ENCODE measurements around the gene TCF4.

Gene TCF4

GRCh38 chr18:55354795-55355194 is 233.2 kb downstream of the TCF4 start:
- no peak overlapping the region for H3K4me3 ChIP-seq (ENCODE audit: control insufficient read depth, low read depth, low read length)
- peak; percentile 25 for DNase-seq (ENCODE audit: low read depth)
- TF ChIP-seq CTCF (conservative IDR thresholded peaks at IDR 0.05; ENCODE audit: control insufficient read depth, insufficient read depth, low read depth, low read length), result no peak

- no peak overlapping the region for H3K4me3 ChIP-seq (ENCODE audit: control insufficient read depth, low read depth, low read length)
- TF ChIP-seq CTCF (conservative IDR thresholded peaks at IDR 0.05; ENCODE audit: control insufficient read depth, insufficient read depth, low read depth, low read length), result no peak
- no peak for DNase-seq (ENCODE audit: low read depth)
These were observed 234.2 kb downstream of the TCF4 start for GRCh38 chr18:55353806-55354205.

GRCh38 chr18:55353391-55353790 is 234.6 kb downstream of the TCF4 start:
- DNase-seq (ENCODE audit: low read depth), result no peak
- H3K4me3 ChIP-seq (ENCODE audit: control insufficient read depth, low read depth, low read length), result no peak overlapping the region
- no peak for TF ChIP-seq CTCF (conservative IDR thresholded peaks at IDR 0.05; ENCODE audit: control insufficient read depth, insufficient read depth, low read depth, low read length)

DNA sequence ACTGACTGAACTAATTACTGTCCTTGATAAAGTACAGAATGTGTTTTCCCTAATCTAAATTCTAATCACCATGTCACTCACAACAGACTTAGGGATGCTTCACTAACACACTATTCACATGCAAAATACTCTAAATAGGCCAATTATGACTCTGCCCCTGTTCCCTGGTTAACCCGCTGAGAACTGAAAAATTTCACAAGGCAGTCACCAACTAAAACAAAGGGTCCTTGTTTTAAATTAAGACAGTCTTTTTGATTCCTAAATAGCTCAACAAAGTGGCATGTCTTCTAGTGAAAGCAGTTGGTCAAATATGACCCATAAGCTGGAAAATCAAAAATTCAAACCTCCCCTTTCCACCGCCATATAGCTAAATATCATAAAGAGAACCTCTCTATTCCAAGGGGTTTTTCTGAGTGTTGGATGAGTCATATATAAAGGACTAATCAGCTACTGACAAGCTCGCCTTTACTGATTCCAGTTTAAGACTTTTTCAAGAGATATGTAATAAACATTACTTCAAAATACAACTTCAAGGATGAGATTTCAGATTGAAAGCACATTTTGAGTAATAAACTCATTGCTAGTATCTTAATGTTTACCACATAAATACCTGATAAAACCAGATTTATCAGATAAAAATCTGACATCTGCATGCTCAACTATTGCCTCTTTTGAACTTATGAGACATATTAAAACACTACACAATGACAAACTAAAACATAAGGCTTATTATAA is 235.8 kb downstream of the TCF4 start:
- no peak for TF ChIP-seq CTCF (conservative IDR thresholded peaks at IDR 0.05; ENCODE audit: control insufficient read depth, insufficient read depth, low read depth, low read length)
- no peak overlapping the region for H3K4me3 ChIP-seq (ENCODE audit: control insufficient read depth, low read depth, low read length)
- DNase-seq (ENCODE audit: low read depth), result no peak

GRCh38 chr18:55351241-55351691 is 236.7 kb downstream of the TCF4 start:
- no peak for TF ChIP-seq CTCF (conservative IDR thresholded peaks at IDR 0.05; ENCODE audit: control insufficient read depth, insufficient read depth, low read depth, low read length)
- peak; percentile 16 for DNase-seq (ENCODE audit: low read depth)
- no peak overlapping the region for H3K4me3 ChIP-seq (ENCODE audit: control insufficient read depth, low read depth, low read length)

DNA sequence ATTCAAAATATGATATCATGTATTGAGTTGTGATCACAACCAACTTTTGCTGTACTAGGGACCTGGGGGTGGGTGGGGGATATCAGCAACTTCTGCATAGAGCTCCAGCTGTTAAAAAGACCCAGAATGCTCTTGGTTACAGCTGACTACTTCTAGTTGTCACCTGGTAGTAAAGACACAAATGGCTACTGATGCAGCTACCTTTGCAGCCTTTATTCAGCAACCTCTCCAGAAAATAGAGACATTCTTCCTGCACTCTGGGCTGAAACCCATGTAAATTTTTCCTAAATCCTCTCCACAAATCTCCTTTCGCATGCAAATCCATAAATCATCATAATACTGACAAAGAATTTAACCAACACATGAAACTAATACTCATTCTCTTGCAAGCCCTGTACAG is 238.3 kb downstream of the TCF4 start:
- no peak for TF ChIP-seq CTCF (conservative IDR thresholded peaks at IDR 0.05; ENCODE audit: control insufficient read depth, insufficient read depth, low read depth, low read length)

More for the DNA sequence above, 238.3 kb downstream of the TCF4 start:
- DNase-seq (ENCODE audit: low read depth), result no peak
- H3K4me3 ChIP-seq (ENCODE audit: control insufficient read depth, low read depth, low read length), result no peak overlapping the region

All from fibroblast of mammary gland (primary cell).